Mesothelial cell of epicardium (in vitro differentiated cells): ENCODE measurements around the gene TRAP1. TPM values are rescaled to one million over a fixed set of nuclear protein-coding genes. Genes with fewer than 3 reads are reported as not detected.
"Not testable (repeated sequence)": the region's sequence is repeated elsewhere in the genome, so short reads cannot be mapped to it uniquely, and the experiment has no call there.

Experiments used
- DNase-seq, 2 experiments: peaks; one replicate each; pipeline ENCODE4 v3.0.0; 2021; ENCODE audit warnings: low spot score in 2 of 2; ENCODE audit not compliant: unreplicated experiment in 2 of 2
- H3K27ac Mint-ChIP-seq: 2 replicates; pipeline ENCODE4 v1.8.0; 2021; ENCODE audit warnings: mixed read lengths
- H3K27me3 Mint-ChIP-seq: 2 replicates; pipeline ENCODE4 v1.8.0; 2021; ENCODE audit warnings: low read depth, mixed read lengths
- H3K36me3 Mint-ChIP-seq: 2 replicates; pipeline ENCODE4 v1.8.0; 2021; ENCODE audit warnings: mixed read lengths
- H3K4me1 Mint-ChIP-seq: 2 replicates; pipeline ENCODE4 v1.8.0; 2021; ENCODE audit warnings: mixed read lengths
- H3K4me3 Mint-ChIP-seq: 2 replicates; pipeline ENCODE4 v1.8.0; 2021; ENCODE audit warnings: mild to moderate bottlenecking, moderate library complexity, mixed read lengths
- H3K9me3 Mint-ChIP-seq: 2 replicates; pipeline ENCODE4 v1.8.0; 2021; ENCODE audit warnings: mixed read lengths
- CTCF ChIP-seq: fragments of 200-600 bp; sonication (generic); IDR thresholded peaks from one replicate; pipeline ENCODE4 v1.5.0; 2021; ENCODE audit warnings: antibody characterized with exemption; ENCODE audit not compliant: unreplicated experiment
- total RNA-seq: library from RNA; stranded (reverse); gene quantifications from 3 replicates; pipeline ENCODE4 v1.2.1, GENCODE V29; 2021

Gene TRAP1
- total RNA-seq, 1 donor from 2014 or later = 149 TPM

GRCh38 chr16:3661922-3662321, 55.4 kb downstream of the TRAP1 start:
- peaks cover 43% of the 10 kb centered on the region for H3K36me3 Mint-ChIP-seq
- H3K4me1 Mint-ChIP-seq = no peaks in the 10 kb centered on the region
- no peak overlapping the region for H3K4me3 Mint-ChIP-seq
- DNase-seq = no peak
- H3K27me3 Mint-ChIP-seq = no peaks in the 10 kb centered on the region
- no peaks in the 10 kb centered on the region for H3K9me3 Mint-ChIP-seq
- TF ChIP-seq CTCF = no peak
- H3K27ac Mint-ChIP-seq = no peak overlapping the region

DNA sequence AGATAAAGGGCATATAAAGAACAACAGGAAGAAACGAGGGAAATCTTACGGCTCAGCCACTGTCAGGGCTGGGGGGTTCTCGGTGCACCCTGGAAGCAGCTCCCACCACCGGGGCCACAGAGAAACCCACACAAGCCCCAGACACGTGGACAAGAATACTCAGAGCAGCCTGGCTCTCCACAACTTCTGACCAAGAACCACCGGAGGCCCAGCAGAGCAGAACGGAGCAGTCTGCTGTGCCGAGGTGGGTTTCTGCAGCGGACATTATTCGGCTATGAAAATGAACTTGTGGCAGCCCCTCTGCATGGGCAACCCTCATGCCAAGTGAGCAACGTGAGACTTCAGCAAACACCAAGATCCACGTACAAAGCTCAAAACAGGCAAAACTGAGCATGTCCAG, 56.0 kb downstream of the TRAP1 start:
- H3K27me3 Mint-ChIP-seq = no peaks in the 10 kb centered on the region
- DNase-seq = no peak
- H3K27ac Mint-ChIP-seq = no peak overlapping the region
- H3K4me1 Mint-ChIP-seq = no peaks in the 10 kb centered on the region
- no peak for TF ChIP-seq CTCF
- peaks cover 45% of the 10 kb centered on the region for H3K36me3 Mint-ChIP-seq
- H3K9me3 Mint-ChIP-seq = no peaks in the 10 kb centered on the region
- H3K4me3 Mint-ChIP-seq = no peak overlapping the region

DNA sequence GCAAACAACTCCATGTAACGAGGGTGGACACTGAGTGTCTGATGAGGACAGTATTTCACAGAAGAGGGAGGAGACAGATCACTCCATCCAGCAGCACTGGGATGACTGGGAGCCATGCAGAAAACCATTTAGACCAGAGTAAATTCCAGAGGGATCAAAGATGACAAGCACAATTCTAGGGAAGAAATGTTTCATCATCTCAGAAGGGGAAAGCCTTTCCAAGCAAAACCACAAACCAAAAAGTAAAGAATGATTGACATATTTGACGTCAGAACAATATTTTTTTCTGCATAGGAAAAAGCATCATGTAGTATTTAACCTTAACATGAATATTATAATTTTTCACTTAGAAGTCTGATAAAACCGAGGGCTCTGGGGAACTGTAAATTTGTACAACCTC, 58.1 kb downstream of the TRAP1 start:
- Mint-ChIP-seq H3K4me1 (no peaks in the 10 kb centered on the region), H3K36me3 (peaks cover 35% of the 10 kb centered on the region), H3K27me3 (no peaks in the 10 kb centered on the region), H3K9me3 (no peaks in the 10 kb centered on the region), H3K4me3 (no peak overlapping the region), H3K27ac (no peak overlapping the region)
- TF ChIP-seq CTCF = no peak
- no peak for DNase-seq

- H3K27me3 Mint-ChIP-seq = no peaks in the 10 kb centered on the region
Measured at GRCh38 chr16:3656491-3657468, 60.5 kb downstream of the TRAP1 start.

DNA sequence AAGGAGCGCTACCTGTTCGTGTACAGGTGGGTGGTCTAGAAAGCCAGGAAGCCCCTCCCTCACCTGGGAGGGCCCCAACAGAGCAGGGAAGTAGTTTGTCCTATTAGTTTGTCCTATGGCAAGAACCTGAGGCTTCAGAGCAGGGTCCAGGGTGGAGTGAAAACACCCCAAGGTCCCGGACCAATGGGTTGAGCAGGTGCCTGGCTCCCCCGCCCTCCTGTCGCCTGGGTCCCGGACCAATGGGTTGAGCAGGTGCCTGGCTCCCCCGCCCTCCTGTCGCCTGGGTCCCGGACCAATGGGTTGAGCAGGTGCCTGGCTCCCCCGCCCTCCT, 61.2 kb downstream of the TRAP1 start:
- peaks cover 42% of the 10 kb centered on the region for H3K36me3 Mint-ChIP-seq
- H3K4me3 Mint-ChIP-seq, H3K9me3 Mint-ChIP-seq, H3K27ac Mint-ChIP-seq, H3K4me1 Mint-ChIP-seq, DNase-seq, H3K27me3 Mint-ChIP-seq: not testable (repeated sequence)

More at GRCh38 chr16:3656491-3657468, 60.5 kb downstream of the TRAP1 start:
- Mint-ChIP-seq H3K36me3 (peaks cover 41% of the 10 kb centered on the region), H3K9me3 (no peaks in the 10 kb centered on the region), H3K27ac (no peak overlapping the region), H3K4me1 (no peaks in the 10 kb centered on the region), H3K4me3 (no peak overlapping the region)
- DNase-seq = no peak
- TF ChIP-seq CTCF = no peak

DNA sequence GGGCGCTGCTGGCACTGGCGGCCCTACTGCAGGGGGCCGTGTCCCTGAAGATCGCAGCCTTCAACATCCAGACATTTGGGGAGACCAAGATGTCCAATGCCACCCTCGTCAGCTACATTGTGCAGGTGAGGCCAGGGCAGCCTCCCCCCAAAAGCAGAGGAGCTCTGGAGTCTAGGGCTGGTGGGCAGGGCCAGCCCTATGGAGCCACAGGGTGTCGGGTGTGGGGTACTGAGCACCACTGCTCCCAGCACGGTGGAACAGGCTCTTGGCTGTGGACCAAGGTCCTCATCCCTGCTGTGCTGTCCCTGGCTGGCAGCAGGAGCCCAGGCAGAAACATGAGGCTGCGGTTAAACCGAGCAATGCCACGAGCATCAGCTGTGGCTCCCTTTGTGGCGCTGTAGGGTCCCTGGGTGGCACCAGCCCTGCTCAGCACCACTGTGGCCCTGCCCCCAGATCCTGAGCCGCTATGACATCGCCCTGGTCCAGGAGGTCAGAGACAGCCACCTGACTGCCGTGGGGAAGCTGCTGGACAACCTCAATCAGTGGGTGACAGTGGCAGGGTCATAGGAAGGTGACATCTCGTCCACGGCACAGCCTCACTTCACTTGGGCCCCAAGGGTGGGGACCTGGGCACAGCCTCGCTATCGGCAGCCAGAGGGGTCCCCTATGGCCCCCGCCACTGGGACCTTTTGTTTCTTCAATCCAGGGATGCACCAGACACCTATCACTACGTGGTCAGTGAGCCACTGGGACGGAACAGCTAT, 61.7 kb downstream of the TRAP1 start:
- no peak for TF ChIP-seq CTCF
- H3K36me3 Mint-ChIP-seq = peaks cover 39% of the 10 kb centered on the region
- H3K27me3 Mint-ChIP-seq = no peaks in the 10 kb centered on the region
- H3K4me3 Mint-ChIP-seq = no peak overlapping the region
- H3K4me1 Mint-ChIP-seq = no peaks in the 10 kb centered on the region
- no peaks in the 10 kb centered on the region for H3K9me3 Mint-ChIP-seq
- no peak overlapping the region for H3K27ac Mint-ChIP-seq
- no peak for DNase-seq
